ENCODE data around the gene CCDC85C. TPM values are rescaled to one million over a fixed set of nuclear protein-coding genes. Genes with fewer than 3 reads are reported as not detected.

The CCDC85C gene
- total RNA-seq, 1 donor = 2.9 TPM

DNA sequence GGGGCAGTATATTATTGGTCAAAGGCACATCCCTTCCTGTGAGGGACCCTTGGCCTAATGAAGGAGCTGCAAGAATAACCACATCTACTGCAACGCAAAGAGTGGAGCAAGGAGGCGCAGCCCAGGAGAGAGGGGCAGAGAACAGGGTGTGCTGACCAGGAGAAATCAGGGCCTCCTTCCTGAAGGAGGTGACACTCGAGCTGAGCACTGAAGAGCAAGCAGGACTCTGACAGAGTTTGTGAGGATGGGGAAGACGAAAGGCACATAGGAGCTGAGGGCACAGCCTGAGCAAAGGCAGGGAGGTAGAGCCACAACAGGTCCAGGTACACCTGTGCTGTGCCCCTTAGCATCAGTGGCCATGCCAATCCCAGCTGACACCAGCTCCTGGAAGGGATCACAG lies 60.6 kb downstream of the CCDC85C start:
- no peak for DNase-seq (ENCODE audit: low read depth)
- TF ChIP-seq, protein P1, sequence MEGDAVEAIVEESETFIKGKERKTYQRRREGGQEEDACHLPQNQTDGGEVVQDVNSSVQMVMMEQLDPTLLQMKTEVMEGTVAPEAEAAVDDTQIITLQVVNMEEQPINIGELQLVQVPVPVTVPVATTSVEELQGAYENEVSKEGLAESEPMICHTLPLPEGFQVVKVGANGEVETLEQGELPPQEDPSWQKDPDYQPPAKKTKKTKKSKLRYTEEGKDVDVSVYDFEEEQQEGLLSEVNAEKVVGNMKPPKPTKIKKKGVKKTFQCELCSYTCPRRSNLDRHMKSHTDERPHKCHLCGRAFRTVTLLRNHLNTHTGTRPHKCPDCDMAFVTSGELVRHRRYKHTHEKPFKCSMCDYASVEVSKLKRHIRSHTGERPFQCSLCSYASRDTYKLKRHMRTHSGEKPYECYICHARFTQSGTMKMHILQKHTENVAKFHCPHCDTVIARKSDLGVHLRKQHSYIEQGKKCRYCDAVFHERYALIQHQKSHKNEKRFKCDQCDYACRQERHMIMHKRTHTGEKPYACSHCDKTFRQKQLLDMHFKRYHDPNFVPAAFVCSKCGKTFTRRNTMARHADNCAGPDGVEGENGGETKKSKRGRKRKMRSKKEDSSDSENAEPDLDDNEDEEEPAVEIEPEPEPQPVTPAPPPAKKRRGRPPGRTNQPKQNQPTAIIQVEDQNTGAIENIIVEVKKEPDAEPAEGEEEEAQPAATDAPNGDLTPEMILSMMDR (IDR thresholded peaks at IDR 0.05; ENCODE audit: insufficient read depth, low read length) = no peak

DNA sequence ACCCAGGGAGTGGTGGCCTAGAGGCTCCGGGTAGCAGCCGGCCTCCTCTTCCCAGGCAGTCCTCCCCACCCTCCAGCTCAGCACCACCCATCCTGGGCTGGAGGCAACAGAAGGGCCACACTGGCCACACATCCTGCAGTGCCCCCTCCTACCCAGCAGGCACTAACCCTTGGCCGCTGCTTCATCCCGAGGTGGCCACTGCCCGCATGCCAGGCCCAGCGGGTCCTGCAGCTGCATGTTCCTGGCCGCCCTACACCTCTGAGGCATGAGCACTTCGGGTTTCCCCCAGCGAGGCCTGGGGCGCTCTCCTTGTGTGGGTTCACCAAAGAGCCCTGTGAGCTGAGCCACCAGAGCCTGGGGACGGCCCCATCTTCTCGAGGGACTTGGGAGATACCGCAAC lies 61.4 kb downstream of the CCDC85C start:
- no peak for DNase-seq (ENCODE audit: low read depth)
- H3K4me3 ChIP-seq (ENCODE audit: low read depth, low read length) = no peak overlapping the region
- TF ChIP-seq, protein P1 (IDR thresholded peaks at IDR 0.05; ENCODE audit: insufficient read depth, low read length) = no peak

More for the DNA sequence above, 60.6 kb downstream of the CCDC85C start:
- no peak overlapping the region for H3K4me3 ChIP-seq (ENCODE audit: low read depth, low read length)

DNA sequence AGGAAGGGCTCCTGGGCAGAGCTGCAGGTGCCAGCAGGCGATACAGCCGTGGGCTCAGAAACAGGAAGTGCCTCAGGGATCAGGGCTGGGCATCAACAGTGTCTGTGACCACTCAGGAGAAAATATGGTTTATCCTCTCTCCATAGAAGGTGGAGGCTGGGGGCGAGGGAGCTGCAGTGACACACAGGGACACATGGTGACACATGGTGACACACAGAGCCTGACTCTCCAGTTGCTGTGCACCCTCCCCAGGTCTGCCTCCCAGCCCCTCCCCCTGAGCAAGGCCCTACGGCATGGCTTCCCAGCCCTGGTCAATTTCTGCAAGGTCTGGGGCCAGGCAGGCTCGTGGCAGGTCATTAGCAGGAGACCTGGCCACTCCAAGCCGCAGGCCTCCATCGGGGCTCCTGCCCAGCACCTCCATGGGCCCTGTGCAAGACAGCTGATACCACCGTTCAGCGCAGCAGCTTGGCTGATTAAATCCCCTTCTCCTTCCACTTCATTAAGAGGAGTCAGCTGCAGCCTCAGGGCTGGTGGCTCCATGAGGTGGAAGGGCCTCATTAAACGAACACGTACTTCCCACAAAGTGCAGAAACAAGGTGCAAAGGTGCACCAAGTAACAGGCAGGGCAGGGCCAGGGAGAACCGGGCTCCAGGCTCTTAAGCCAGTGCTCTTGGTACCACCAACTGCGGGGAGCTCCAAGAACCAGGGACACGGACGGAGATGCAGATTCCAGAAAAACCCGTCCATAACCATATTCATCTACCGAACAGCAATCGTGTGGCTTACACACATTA lies 62.1 kb downstream of the CCDC85C start:
- no peak overlapping the region for H3K4me3 ChIP-seq (ENCODE audit: low read depth, low read length)
- TF ChIP-seq, protein P1 (IDR thresholded peaks at IDR 0.05; ENCODE audit: insufficient read depth, low read length) = no peak
- DNase-seq (ENCODE audit: low read depth) = no peak

DNA sequence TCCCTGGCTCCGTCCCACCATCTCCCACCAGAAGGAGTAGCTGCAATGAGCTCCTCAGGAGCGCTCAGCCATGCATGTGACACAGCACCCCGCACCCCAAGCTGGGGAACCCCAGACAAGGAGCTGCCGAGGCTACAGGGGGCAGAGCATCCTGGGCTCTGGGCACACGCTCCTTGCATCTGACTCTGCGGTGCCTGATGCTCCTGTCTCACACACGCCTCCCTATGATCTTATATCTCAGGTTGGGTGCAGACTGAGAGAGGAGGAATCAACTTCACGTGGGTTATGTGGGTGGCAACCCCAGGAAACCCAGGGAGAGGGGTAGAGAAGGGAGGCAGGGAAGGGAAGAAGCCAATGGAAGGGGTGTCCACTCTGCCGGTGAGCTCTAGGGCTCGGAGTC lies 62.8 kb downstream of the CCDC85C start:
- TF ChIP-seq, protein P1 (IDR thresholded peaks at IDR 0.05; ENCODE audit: insufficient read depth, low read length) = no peak
- no peak for DNase-seq (ENCODE audit: low read depth)
- no peak overlapping the region for H3K4me3 ChIP-seq (ENCODE audit: low read depth, low read length)

DNA sequence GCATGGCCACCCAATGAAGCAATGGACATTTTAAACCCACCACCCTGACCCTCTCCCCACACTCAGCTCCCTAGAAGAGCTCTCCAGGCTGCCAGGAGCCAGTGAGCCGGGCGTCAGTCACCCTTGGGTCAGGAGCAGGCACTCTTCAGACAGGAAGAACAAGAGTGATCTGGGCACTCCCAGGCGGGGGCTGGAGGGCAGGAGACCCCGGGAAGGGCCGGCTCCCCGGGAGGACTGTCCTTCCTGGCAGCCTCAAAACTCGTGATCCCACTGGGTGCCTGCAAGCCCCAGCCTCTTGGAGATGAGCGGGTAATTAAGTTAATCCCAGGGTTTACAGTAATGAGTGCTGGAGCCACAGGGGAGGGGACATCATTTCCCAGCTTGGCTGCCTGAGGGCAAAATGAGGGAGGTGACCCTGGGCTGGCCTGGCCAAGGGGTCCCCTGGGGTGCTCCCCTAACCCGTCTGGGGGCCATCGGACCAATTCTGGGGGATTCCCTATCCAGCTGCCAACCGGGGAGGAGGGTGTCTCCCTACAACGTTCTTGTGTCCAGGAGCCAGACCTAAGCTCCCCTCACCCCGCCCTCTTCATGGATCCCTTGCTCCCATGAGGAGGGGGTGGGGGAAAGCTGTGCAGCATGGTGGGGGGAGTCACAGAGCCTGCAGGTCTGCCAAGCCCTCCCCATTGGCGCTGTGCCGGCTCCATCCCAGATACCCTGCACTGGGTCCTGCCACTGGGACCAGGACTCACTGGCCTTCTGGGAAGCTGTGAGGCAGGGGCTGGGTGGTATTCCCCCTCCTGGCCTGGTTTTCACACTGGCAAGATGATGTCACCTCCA lies 63.6 kb downstream of the CCDC85C start:
- TF ChIP-seq, protein P1 (IDR thresholded peaks at IDR 0.05; ENCODE audit: insufficient read depth, low read length) = no peak
- DNase-seq (ENCODE audit: low read depth) = no peak
- no peak overlapping the region for H3K4me3 ChIP-seq (ENCODE audit: low read depth, low read length)

DNA sequence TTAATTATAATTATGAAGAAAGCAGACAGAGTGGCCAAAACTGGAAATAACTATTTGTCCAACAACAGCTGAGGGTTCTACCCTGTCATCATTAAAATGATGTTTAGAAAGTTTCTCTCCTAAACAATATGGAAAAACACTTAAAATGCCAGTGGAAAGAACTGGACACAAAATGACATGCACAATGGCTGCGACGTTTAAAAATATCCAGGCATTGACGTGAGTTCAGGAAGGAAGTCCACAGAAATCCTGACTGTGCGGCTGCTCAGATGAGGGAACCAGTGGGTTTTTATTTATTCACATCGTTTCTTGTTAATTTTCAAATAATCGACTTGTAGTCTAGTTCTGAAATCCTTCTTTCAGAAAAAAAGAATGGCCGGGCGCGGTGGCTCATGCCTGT lies 64.5 kb downstream of the CCDC85C start:
- no peak for DNase-seq (ENCODE audit: low read depth)
- TF ChIP-seq, protein P1 (IDR thresholded peaks at IDR 0.05; ENCODE audit: insufficient read depth, low read length) = no peak
- no peak overlapping the region for H3K4me3 ChIP-seq (ENCODE audit: low read depth, low read length)
